HepG2 (cell line): ENCODE measurements around the gene RITA1. TPM values are rescaled to one million over a fixed set of nuclear protein-coding genes. Genes with fewer than 3 reads are reported as not detected.

Source experiments
- ATAC-seq: fragments of 200-7000 bp; cut with Tn5 transposase; 3 replicates; pipeline ENCODE4 v1.9.1; 2020; ENCODE audit warnings: mild to moderate bottlenecking, moderate library complexity
- BruUV-seq: library from RNA; stranded (reverse); fragments of 400-500 nt; replicated peaks from 2 replicates; lab custom pipeline; 2021; lab: Mats Ljungman, UMichigan
- CTCF ChIA-PET: fragments of 300-600 bp; formaldehyde crosslinking; extraction: SDS; loops from one replicate; lab custom pipeline; 2021; ENCODE audit warnings: low total read pairs, inconsistent platforms, low intra/inter-chr PET ratio; lab: Yijun Ruan, JAX
- POLR2A ChIA-PET: fragments of 350-600 bp; sonication (Branson Sonifier 250); formaldehyde crosslinking; loops from one replicate; lab custom pipeline; 2020; ENCODE audit warnings: antibody characterized with exemption, inconsistent platforms; lab: Yijun Ruan, JAX
- DNase-seq: peaks from one replicate; pipeline ENCODE4 v3.0.0-alpha.2; 2015; ENCODE audit warnings: low spot score
- FAIRE-seq: peaks from 3 replicates; lab custom pipeline; 2011; peaks lifted over from hg19 to GRCh38; lab: Jason Lieb, UNC
- H2AFZ ChIP-seq: one replicate; pipeline ENCODE4 v1.6.1; 2011; ENCODE audit warnings: low read length, inconsistent platforms
- H3K27ac ChIP-seq: fragments of 300-600 bp; 3 replicates; pipeline ENCODE4 v1.8.0; 2011; ENCODE audit warnings: mixed run types, mild to moderate bottlenecking, mixed read lengths, low read length, inconsistent platforms; ENCODE audit not compliant: insufficient read depth; ENCODE audit errors: extremely low read length
- H3K27me3 ChIP-seq, 2 experiments: fragments of 200-600 bp in 1 of 2; 2 replicates in 1 of 2; 3 replicates in 1 of 2; pipeline versions ENCODE4 v1.6.0 to v1.8.0; 2011; ENCODE audit warnings: low read length in 2 of 2, mild to moderate bottlenecking in 2 of 2, moderate library complexity in 2 of 2, inconsistent platforms in 1 of 2; ENCODE audit not compliant: insufficient read depth in 2 of 2, control insufficient read depth in 1 of 2
- H3K36me3 ChIP-seq, 2 experiments: fragments of 200-600 bp in 1 of 2; replicated peaks in 1 of 2; 2 replicates in 1 of 2; 3 replicates in 1 of 2; pipeline versions ENCODE4 v1.5.1 to v1.8.0; 2011; ENCODE audit warnings: low read length in 2 of 2, inconsistent platforms in 1 of 2; ENCODE audit not compliant: insufficient read depth in 2 of 2, control insufficient read depth in 1 of 2
- H3K4me1 ChIP-seq: 2 replicates; pipeline ENCODE4 v1.5.1; 2012; ENCODE audit warnings: low read length, inconsistent platforms; ENCODE audit not compliant: insufficient read depth
- H3K4me2 ChIP-seq: 2 replicates; pipeline ENCODE4 v1.6.0; 2011; ENCODE audit warnings: low read depth, low read length, inconsistent platforms
- H3K4me3 ChIP-seq, 3 experiments: fragments of 200-600 bp in 1 of 3; sonication (generic), shearing (Covaris generic) in 1 of 3; replicated peaks in 1 of 3; 2 replicates each; pipeline ENCODE4 v1.5.1; 2011 to 2016; ENCODE audit warnings: low read length in 3 of 3, inconsistent platforms in 2 of 3, low read depth in 2 of 3, mild to moderate bottlenecking in 2 of 3, control low read depth in 1 of 3, mixed read lengths in 1 of 3; ENCODE audit not compliant: insufficient read depth in 1 of 3
- H3K79me2 ChIP-seq: one replicate; pipeline ENCODE4 v1.6.1; 2011; ENCODE audit warnings: low read length, inconsistent platforms; ENCODE audit not compliant: insufficient read depth
- H3K9ac ChIP-seq: 2 replicates; pipeline ENCODE4 v1.6.0; 2011; ENCODE audit warnings: mild to moderate bottlenecking, low read depth, low read length, inconsistent platforms; ENCODE audit not compliant: insufficient read depth
- H3K9me3 ChIP-seq: 2 replicates; pipeline ENCODE4 v1.5.1; 2012; ENCODE audit warnings: mild to moderate bottlenecking, low read length
- H4K20me1 ChIP-seq: 2 replicates; pipeline ENCODE4 v1.6.0; 2011; ENCODE audit warnings: inconsistent platforms, mild to moderate bottlenecking, low read length, moderate library complexity; ENCODE audit not compliant: insufficient read depth
- AGO2 ChIP-seq: fragments of 200-400 bp; formaldehyde crosslinking; optimal IDR thresholded peaks from 2 replicates; pipeline ENCODE3; 2017; ENCODE audit warnings: mild to moderate bottlenecking, low read depth, low read length, moderate library complexity
- ATRX ChIP-seq: sonication (generic); formaldehyde crosslinking; IDR thresholded peaks from 2 replicates; pipeline ENCODE4 v1.4.0; 2020; ENCODE audit warnings: missing genetic modification reagents, borderline replicate concordance
- JARID2 ChIP-seq: sonication (generic); formaldehyde crosslinking; IDR thresholded peaks from 2 replicates; pipeline ENCODE4 v1.8.1; 2023; ENCODE audit warnings: missing genetic modification reagents, inconsistent platforms; ENCODE audit not compliant: insufficient replicate concordance
- RBFOX2 ChIP-seq: fragments of 200-400 bp; formaldehyde crosslinking; IDR thresholded peaks from 2 replicates; pipeline ENCODE4 v1.6.1; 2017; ENCODE audit warnings: low read depth, mild to moderate bottlenecking, low read length
- RFXANK ChIP-seq: IDR thresholded peaks from 2 replicates; pipeline ENCODE4 v1.6.1; 2016
- SP1 ChIP-seq, 2 experiments: fragments of 450-650 bp in 1 of 2; sonication (generic) in 1 of 2; formaldehyde crosslinking in 1 of 2; IDR thresholded peaks; 2 replicates each; pipeline versions ENCODE4 v1.4.0 to v1.6.1; 2016 to 2020; ENCODE audit warnings: missing genetic modification reagents in 1 of 2
- SSRP1 ChIP-seq: IDR thresholded peaks from 2 replicates; pipeline ENCODE4 v1.6.1; 2016; ENCODE audit warnings: control low read depth
- ZIK1 ChIP-seq: sonication (generic); formaldehyde crosslinking; IDR thresholded peaks from 2 replicates; pipeline ENCODE4 v1.5.0; 2020; ENCODE audit warnings: mild to moderate bottlenecking, low read depth, missing genetic modification reagents, borderline replicate concordance
- ZNF230 ChIP-seq: sonication (generic); formaldehyde crosslinking; IDR thresholded peaks from 2 replicates; pipeline ENCODE4 v1.4.0; 2020; ENCODE audit warnings: mild to moderate bottlenecking, missing genetic modification reagents
- ZNF343 ChIP-seq: sonication (generic); formaldehyde crosslinking; IDR thresholded peaks from 2 replicates; pipeline ENCODE4 v1.4.0; 2020; ENCODE audit warnings: mild to moderate bottlenecking, missing genetic modification reagents
- ZNF709 ChIP-seq: sonication (generic); formaldehyde crosslinking; IDR thresholded peaks from 2 replicates; pipeline ENCODE4 v1.5.0; 2020; ENCODE audit warnings: mild to moderate bottlenecking, missing genetic modification reagents
- ZNF775 ChIP-seq: sonication (generic); formaldehyde crosslinking; IDR thresholded peaks from 2 replicates; pipeline ENCODE4 v1.4.0; 2020; ENCODE audit warnings: missing genetic modification reagents, mild to moderate bottlenecking, moderate library complexity, borderline replicate concordance
- WGBS: methylation state at CpG from one replicate; pipeline ENCODE4 v1.1.6; 2017; ENCODE audit warnings: low lambda C conversion rate; 5-methylcytosine and 5-hydroxymethylcytosine counted together
- in situ Hi-C: cut with HindIII; loops from 2 replicates; pipeline ENCODE4 v1.10.0; 2017; ENCODE audit warnings: low pct_unique_long_range_greater_than_20kb; ENCODE audit not compliant: extremely low pct_ligation_motif_present
- intact Hi-C: fragments of 100-400 bp; cut with micrococcal nuclease; formaldehyde crosslinking; loops from one replicate; pipeline ENCODE4 v1.10.0; 2022; ENCODE audit not compliant: unreplicated experiment
- polyA plus RNA-seq, 8 experiments: library from polyadenylated mRNA; depleted of rRNA in 3 of 8; stranded (reverse) in 7 of 8; unstranded in 1 of 8; fragments of >200 nt; fragmentation: Illumina TruSeq in 4 of 8; extraction: Trizol in 4 of 8; gene quantifications; 2 replicates each; pipeline versions ENCODE4 v1.2.1 to v1.2.3, GENCODE V29; 2011 to 2016; ENCODE audit warnings: low read depth in 4 of 8, missing spikeins in 1 of 8, mixed read lengths in 1 of 8; ENCODE audit not compliant: insufficient read depth in 1 of 8
- total RNA-seq, 5 experiments: library from RNA; depleted of rRNA; stranded (reverse); fragments of >200 nt; fragmentation: Illumina TruSeq; extraction: Trizol; gene quantifications; 2 replicates each; pipeline ENCODE4 v1.2.3, GENCODE V29; 2016; ENCODE audit warnings: low read depth in 1 of 5
- TF ChIP-seq, protein P1 (sequence below): sonication (generic); formaldehyde crosslinking; IDR thresholded peaks from 2 replicates; pipeline ENCODE4 v1.5.1; 2020; ENCODE audit warnings: mild to moderate bottlenecking, missing genetic modification reagents, moderate library complexity
- TF ChIP-seq, protein P2 (sequence below): sonication (generic); formaldehyde crosslinking; IDR thresholded peaks from 2 replicates; pipeline ENCODE4 v1.8.0; 2022; ENCODE audit warnings: missing genetic modification reagents, mild to moderate bottlenecking, borderline replicate concordance

The RITA1 gene
- total and polyA plus RNA-seq, 2 of the 13 experiments (the other 11 are each of a cell fraction or from before 2014, with no cell fraction given): 12.4 to 28.9 TPM

- H2AFZ ChIP-seq: no peak overlapping the region
- H3K9ac ChIP-seq: no peak overlapping the region
- no peak for DNase-seq
- H3K4me2 ChIP-seq: no peak overlapping the region
- no peak for FAIRE-seq
- intact Hi-C loops (no loop called here), in situ Hi-C loops (loop anchor here (5.0 kb wide), 1 partner anchor 111 kb away; no protein-coding TSS in a partner anchor)
- no peak overlapping the region for H3K27ac ChIP-seq
- BruUV-seq: TSS peak; percentile 45
- peaks cover under 1% of the 10 kb centered on the region; the same call in 1 of the 2 replicates for H3K4me1 ChIP-seq
- ChIA-PET CTCF (no interaction called here), POLR2A (no interaction called here)
- no peak for ATAC-seq
- peaks cover 23 to 45% of the 10 kb centered on the region in 2 experiments for H3K36me3 ChIP-seq
- H3K79me2 ChIP-seq: no peaks in the 10 kb centered on the region
- H4K20me1 ChIP-seq: peaks cover 4% of the 10 kb centered on the region; the same call in 1 of the 2 replicates
- H3K27me3 ChIP-seq: peaks cover 0 to 17% of the 10 kb centered on the region in 2 experiments; a peak in 3 of 5 replicates
- 86% methylated on average over 11 of the region's 26 CpGs for WGBS
- no peak overlapping the region for H3K4me3 ChIP-seq
- H3K9me3 ChIP-seq: no peaks in the 10 kb centered on the region
- TF ChIP-seq SSRP1 (no peak), ZNF775 (no peak), ZIK1 (CRISPR knock-in tag) (no peak), RBFOX2 (0 out of 2 replicates have a peak, but pooled peaks have one; percentile 21), ZNF230 (no peak), ZNF709 (no peak), JARID2 (no peak), RFXANK (CRISPR knock-in tag) (no peak), AGO2 (peak; percentile 70), ATRX (CRISPR knock-in tag) (no peak), ZNF343 (CRISPR knock-in tag) (no peak), SP1 (IDR thresholded peaks at IDR 0.05) (no peak), SP1 (CRISPR knock-in tag; IDR thresholded peaks at IDR 0.05) (no peak)
- TF ChIP-seq, protein P1, sequence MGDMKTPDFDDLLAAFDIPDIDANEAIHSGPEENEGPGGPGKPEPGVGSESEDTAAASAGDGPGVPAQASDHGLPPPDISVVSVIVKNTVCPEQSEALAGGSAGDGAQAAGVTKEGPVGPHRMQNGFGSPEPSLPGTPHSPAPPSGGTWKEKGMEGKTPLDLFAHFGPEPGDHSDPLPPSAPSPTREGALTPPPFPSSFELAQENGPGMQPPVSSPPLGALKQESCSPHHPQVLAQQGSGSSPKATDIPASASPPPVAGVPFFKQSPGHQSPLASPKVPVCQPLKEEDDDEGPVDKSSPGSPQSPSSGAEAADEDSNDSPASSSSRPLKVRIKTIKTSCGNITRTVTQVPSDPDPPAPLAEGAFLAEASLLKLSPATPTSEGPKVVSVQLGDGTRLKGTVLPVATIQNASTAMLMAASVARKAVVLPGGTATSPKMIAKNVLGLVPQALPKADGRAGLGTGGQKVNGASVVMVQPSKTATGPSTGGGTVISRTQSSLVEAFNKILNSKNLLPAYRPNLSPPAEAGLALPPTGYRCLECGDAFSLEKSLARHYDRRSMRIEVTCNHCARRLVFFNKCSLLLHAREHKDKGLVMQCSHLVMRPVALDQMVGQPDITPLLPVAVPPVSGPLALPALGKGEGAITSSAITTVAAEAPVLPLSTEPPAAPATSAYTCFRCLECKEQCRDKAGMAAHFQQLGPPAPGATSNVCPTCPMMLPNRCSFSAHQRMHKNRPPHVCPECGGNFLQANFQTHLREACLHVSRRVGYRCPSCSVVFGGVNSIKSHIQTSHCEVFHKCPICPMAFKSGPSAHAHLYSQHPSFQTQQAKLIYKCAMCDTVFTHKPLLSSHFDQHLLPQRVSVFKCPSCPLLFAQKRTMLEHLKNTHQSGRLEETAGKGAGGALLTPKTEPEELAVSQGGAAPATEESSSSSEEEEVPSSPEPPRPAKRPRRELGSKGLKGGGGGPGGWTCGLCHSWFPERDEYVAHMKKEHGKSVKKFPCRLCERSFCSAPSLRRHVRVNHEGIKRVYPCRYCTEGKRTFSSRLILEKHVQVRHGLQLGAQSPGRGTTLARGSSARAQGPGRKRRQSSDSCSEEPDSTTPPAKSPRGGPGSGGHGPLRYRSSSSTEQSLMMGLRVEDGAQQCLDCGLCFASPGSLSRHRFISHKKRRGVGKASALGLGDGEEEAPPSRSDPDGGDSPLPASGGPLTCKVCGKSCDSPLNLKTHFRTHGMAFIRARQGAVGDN (CRISPR knock-in tag): peak; percentile 31; the same call in 1 of the 2 replicates
- TF ChIP-seq, protein P2, sequence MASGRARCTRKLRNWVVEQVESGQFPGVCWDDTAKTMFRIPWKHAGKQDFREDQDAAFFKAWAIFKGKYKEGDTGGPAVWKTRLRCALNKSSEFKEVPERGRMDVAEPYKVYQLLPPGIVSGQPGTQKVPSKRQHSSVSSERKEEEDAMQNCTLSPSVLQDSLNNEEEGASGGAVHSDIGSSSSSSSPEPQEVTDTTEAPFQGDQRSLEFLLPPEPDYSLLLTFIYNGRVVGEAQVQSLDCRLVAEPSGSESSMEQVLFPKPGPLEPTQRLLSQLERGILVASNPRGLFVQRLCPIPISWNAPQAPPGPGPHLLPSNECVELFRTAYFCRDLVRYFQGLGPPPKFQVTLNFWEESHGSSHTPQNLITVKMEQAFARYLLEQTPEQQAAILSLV (CRISPR knock-in tag): no peak
Observed at GRCh38 chr12:113158439-113159203, 26.9 kb upstream of the RITA1 start.
